GM23248 (cell line): Measurements from ENCODE around the gene PIEZO1. TPM values are rescaled to one million over a fixed set of nuclear protein-coding genes. Genes with fewer than 3 reads are reported as not detected.

Experiments
- DNase-seq: peaks from one replicate; pipeline ENCODE4 v3.0.0-alpha.2; 2015
- H2AFZ ChIP-seq: fragments of 200-600 bp; sonication (generic); 2 replicates; pipeline ENCODE4 v1.6.1; 2016; ENCODE audit warnings: antibody characterized with exemption
- H3F3A ChIP-seq: fragments of 200-600 bp; sonication (generic); 2 replicates; pipeline ENCODE4 v1.6.1; 2016; ENCODE audit warnings: mild to moderate bottlenecking, antibody characterized with exemption, mixed run types; ENCODE audit not compliant: insufficient read depth
- H3K27ac ChIP-seq: fragments of 200-600 bp; sonication (generic); 2 replicates; pipeline ENCODE4 v1.5.1; 2016; ENCODE audit warnings: mild to moderate bottlenecking
- H3K27me3 ChIP-seq: fragments of 200-600 bp; sonication (generic); replicated peaks from 2 replicates; pipeline ENCODE4 v1.6.1; 2016; ENCODE audit warnings: mild to moderate bottlenecking; ENCODE audit not compliant: insufficient read depth
- H3K36me3 ChIP-seq: fragments of 200-600 bp; sonication (generic); 2 replicates; pipeline ENCODE4 v1.6.1; 2016; ENCODE audit warnings: low read depth, mild to moderate bottlenecking
- H3K4me1 ChIP-seq: fragments of 200-600 bp; sonication (generic); 2 replicates; pipeline ENCODE4 v1.6.1; 2016; ENCODE audit warnings: mild to moderate bottlenecking; ENCODE audit not compliant: insufficient read depth
- H3K4me2 ChIP-seq: fragments of 200-600 bp; sonication (generic); one replicate; pipeline ENCODE4 v1.6.1; 2016; ENCODE audit warnings: mild to moderate bottlenecking; ENCODE audit not compliant: unreplicated experiment
- H3K4me3 ChIP-seq: fragments of 200-600 bp; sonication (generic); 2 replicates; pipeline ENCODE4 v1.5.1; 2016; ENCODE audit warnings: mild to moderate bottlenecking
- H3K79me2 ChIP-seq: fragments of 200-600 bp; sonication (generic); 2 replicates; pipeline ENCODE4 v1.6.1; 2016; ENCODE audit warnings: mild to moderate bottlenecking; ENCODE audit not compliant: insufficient read depth
- H3K9ac ChIP-seq: fragments of 200-600 bp; sonication (generic); 2 replicates; pipeline ENCODE4 v1.6.1; 2016; ENCODE audit warnings: mild to moderate bottlenecking
- H3K9me2 ChIP-seq: fragments of 200-600 bp; sonication (generic); 2 replicates; pipeline ENCODE4 v1.6.1; 2016; ENCODE audit warnings: mixed run types, mild to moderate bottlenecking, moderate library complexity; ENCODE audit not compliant: insufficient read depth
- H3K9me3 ChIP-seq: fragments of 200-600 bp; sonication (generic); one replicate; pipeline ENCODE4 v1.6.1; 2017; ENCODE audit warnings: low read depth
- H4K20me1 ChIP-seq: fragments of 200-600 bp; sonication (generic); 2 replicates; pipeline ENCODE4 v1.6.0; 2016; ENCODE audit not compliant: insufficient read depth
- EZH2 ChIP-seq: fragments of 200-600 bp; sonication (generic); IDR thresholded peaks from 2 replicates; pipeline ENCODE4 v1.6.1; 2018; ENCODE audit warnings: antibody characterized with exemption, mild to moderate bottlenecking; ENCODE audit not compliant: insufficient read depth, poor library complexity, severe bottlenecking
- EZH2phosphoT487 ChIP-seq: fragments of 200-600 bp; sonication (generic); IDR thresholded peaks from 2 replicates; pipeline ENCODE4 v1.6.1; 2018; ENCODE audit warnings: antibody characterized with exemption, moderate library complexity, mild to moderate bottlenecking, low read depth; ENCODE audit not compliant: insufficient read depth
- WGBS, 2 experiments: methylation state at CpG; one replicate each; pipeline ENCODE4 v1.1.6; 2015 to 2017; ENCODE audit warnings: low lambda C conversion rate in 2 of 2, low coverage in 1 of 2; ENCODE audit errors: missing lambda C conversion rate in 2 of 2; 5-methylcytosine and 5-hydroxymethylcytosine counted together
- in situ Hi-C: fragments of 300-500 bp; cut with MboI; formaldehyde crosslinking; loops from 2 replicates; pipeline ENCODE4 v1.15.0; 2020
- polyA plus RNA-seq: library from polyadenylated mRNA; unstranded; fragments of >200 nt; fragmentation: Nextera tagmentation; extraction: Ambion mirVana; gene quantifications from 2 replicates; pipeline ENCODE4 v1.2.1, GENCODE V29; 2016
- total RNA-seq: library from RNA; depleted of rRNA; stranded (reverse); fragments of >200 nt; shearing (Covaris generic); gene quantifications from 2 replicates; pipeline ENCODE4 v1.2.3, GENCODE V29; 2014

Gene PIEZO1
- total and polyA plus RNA-seq, 2 experiments from 2014 or later = 95.3 to 223 TPM

DNA sequence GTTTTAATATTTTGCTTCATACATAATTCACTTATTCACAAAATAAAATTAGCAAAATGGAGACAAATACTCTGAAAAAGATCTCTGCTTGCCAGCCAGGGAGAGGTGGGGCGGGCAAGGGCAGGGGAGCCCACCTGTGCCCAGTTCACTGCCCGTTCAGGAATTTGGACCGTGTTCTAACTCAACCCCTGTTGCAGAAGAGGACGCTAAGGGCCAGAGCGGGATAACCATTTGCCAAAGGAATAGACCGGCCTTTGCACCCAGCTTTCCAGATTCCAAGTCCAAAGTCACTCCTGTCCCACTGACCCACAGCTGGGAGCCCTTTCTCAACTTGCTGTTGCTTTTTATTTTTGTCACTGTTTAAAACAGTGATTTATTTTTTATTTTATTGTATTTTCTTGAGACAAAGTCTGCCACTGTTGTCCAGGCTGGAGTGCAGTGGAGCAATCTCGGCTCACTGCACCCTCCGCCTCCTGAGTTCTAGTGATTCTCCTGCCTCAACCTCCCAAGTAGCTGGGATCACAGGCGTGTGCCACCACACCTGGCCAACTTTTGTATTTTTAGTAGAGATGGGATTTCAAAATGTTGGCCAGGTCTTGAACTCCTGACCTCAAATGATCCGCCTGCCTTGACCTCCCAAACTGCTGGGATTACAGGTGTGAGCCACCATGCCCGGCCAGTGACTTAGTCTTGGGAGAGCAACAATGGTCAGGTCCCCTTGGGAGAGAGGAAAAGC is 2.7 kb upstream of the PIEZO1 start:
- in situ Hi-C loops = no loop called here
- no peak overlapping the region for H2AFZ ChIP-seq
- no peak overlapping the region for H3K4me2 ChIP-seq
- H3K4me1 ChIP-seq = peaks cover 32% of the 10 kb centered on the region
- no peaks in the 10 kb centered on the region for H3K9me2 ChIP-seq
- no peaks in the 10 kb centered on the region for H4K20me1 ChIP-seq
- no peak overlapping the region for H3K4me3 ChIP-seq
- DNase-seq = no peak
- H3K27me3 ChIP-seq = no peaks in the 10 kb centered on the region
- peaks cover 28% of the 10 kb centered on the region for H3K79me2 ChIP-seq
- H3F3A ChIP-seq = peaks cover 21% of the 10 kb centered on the region
- H3K9ac ChIP-seq = no peak overlapping the region
- H3K9me3 ChIP-seq = no peaks in the 10 kb centered on the region
- WGBS, 2 experiments = 81 to 84% methylated on average over 11 of the region's 11 CpGs
- no peak overlapping the region for H3K27ac ChIP-seq
- TF ChIP-seq EZH2 (no peak), EZH2phosphoT487 (no peak)
- no peaks in the 10 kb centered on the region for H3K36me3 ChIP-seq

DNA sequence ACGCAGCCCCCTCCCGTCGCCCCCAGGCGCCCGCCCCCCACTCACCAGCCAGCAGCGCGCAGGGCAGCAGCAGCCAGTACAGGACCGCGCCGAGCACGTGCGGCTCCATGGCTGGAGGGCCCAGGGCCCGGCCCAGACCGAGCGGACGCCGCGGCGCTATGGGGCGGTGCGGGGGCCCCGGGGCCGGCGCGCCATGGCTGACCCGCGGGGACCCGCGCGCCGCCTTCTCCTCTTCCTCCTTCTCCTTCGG is 239 bp downstream of the PIEZO1 start:
- Histone ChIP-seq H3K9me2 (no peaks in the 10 kb centered on the region), H2AFZ (no peak overlapping the region), H3K4me1 (peaks cover 30% of the 10 kb centered on the region), H3F3A (peaks cover 17% of the 10 kb centered on the region), H3K36me3 (no peaks in the 10 kb centered on the region), H3K4me2 (no peak overlapping the region), H4K20me1 (no peaks in the 10 kb centered on the region), H3K79me2 (peaks cover 50% of the 10 kb centered on the region), H3K4me3 (peak overlapping the region; percentile 86), H3K9ac (peak overlapping the region; percentile 91), H3K27ac (peak overlapping the region; percentile 88), H3K27me3 (no peaks in the 10 kb centered on the region), H3K9me3 (no peaks in the 10 kb centered on the region)
- no peak for TF ChIP-seq EZH2
- no peak for TF ChIP-seq EZH2phosphoT487
- no peak for DNase-seq
- in situ Hi-C loops = no loop called here
- WGBS, 2 experiments = 0 to 2% methylated on average over 5 to 24 of the region's 32 CpGs

DNA sequence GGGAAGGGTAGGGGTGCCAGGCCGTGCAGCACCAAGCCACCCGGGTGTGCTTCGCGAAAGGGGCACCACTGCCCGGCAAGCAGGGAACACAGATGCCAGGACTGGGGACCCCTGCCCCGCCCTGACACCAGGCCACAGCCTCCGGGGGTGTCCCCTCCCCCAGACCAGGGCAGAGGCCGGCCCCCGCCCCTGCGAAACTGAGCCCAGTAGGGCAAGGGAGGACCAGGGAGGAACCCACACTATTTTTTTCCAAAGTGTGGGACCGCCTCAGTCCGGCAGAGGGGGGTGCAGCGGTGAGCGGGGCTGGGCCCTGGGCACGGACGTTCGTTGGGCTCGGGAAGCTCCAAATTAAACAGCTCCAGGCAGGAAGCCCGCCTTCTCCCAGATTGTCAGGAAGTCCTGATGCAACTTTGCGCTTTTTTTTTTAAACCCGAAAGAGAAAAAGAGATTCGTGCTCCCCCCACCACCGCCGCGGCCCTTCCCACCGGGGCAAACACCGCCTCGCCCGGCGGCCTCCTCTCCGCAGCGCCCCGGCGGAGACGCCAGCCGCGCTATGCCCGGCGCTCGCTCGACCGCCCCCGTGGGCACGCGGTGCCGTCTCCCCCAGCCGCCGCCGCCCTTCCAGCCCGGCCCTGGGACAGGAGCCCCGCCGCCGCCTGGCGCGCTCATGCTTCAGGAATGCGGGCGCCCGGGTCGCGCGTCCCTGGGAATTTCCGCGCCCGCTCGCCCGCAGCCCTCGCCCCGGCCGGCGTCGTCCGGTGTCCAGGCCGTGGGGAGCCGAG is 755 bp downstream of the PIEZO1 start:
- WGBS, 2 experiments = 1 to 2% methylated on average over 42 to 65 of the region's 74 CpGs
- in situ Hi-C loops = no loop called here
- no peak for TF ChIP-seq EZH2
- Histone ChIP-seq H4K20me1 (no peaks in the 10 kb centered on the region), H3K27me3 (no peaks in the 10 kb centered on the region), H3K27ac (peak overlapping the region; percentile 88), H3K4me1 (peaks cover 30% of the 10 kb centered on the region), H3K79me2 (peaks cover 50% of the 10 kb centered on the region), H3K9me2 (no peaks in the 10 kb centered on the region), H3F3A (peaks cover 14% of the 10 kb centered on the region), H3K9ac (peak overlapping the region; percentile 91), H3K4me2 (peak overlapping the region; percentile 94), H3K4me3 (peak overlapping the region; percentile 86), H3K36me3 (no peaks in the 10 kb centered on the region), H3K9me3 (no peaks in the 10 kb centered on the region), H2AFZ (no peak overlapping the region)
- peak; percentile 93 for DNase-seq

DNA sequence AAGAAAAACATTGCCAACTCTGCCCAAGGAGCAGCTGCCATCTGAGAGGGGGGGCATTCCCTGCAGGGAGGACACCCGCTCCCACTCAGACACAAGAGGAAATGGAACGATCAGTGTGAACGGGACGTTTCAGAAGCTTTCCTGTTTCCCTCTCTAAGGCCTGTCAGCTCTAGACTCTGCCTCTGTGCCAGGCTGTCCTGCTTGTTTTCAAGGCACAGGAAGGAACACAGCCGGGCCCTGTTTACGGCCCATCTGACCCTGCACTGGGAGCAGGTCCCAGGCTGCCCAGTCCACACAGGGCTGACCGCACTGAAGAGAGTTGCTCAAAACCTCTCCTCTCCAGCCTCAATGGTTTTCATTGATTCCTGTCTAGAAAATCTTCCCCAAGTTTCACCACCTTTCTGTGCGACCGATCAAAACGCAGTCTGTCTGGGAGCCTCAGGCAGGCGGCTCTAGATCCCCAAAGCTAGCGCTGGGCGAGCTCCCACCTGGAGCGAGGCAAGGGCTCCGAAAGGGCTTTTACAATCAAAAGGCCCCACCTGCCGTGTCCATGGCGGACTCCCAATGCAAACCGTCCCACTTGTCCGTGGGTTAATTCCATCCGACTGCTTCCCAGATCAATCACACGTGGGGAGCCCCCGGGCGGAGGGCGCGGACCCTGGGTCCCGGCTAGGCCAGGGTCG is 1.5 kb downstream of the PIEZO1 start:
- peaks cover 57% of the 10 kb centered on the region for H3K79me2 ChIP-seq
- H3K36me3 ChIP-seq = no peaks in the 10 kb centered on the region
- 9 to 16% methylated on average over 26 to 27 of the region's 27 CpGs for WGBS, 2 experiments
- H3K9me3 ChIP-seq = no peaks in the 10 kb centered on the region
- H3K4me3 ChIP-seq = peak overlapping the region; percentile 86
- no peaks in the 10 kb centered on the region for H3K27me3 ChIP-seq
- in situ Hi-C loops = no loop called here
- H3F3A ChIP-seq = peaks cover 14% of the 10 kb centered on the region
- DNase-seq = peak; percentile 61
- peaks cover 30% of the 10 kb centered on the region for H3K4me1 ChIP-seq
- H3K9me2 ChIP-seq = no peaks in the 10 kb centered on the region
- H2AFZ ChIP-seq = no peak overlapping the region
- H3K27ac ChIP-seq = peak overlapping the region; percentile 88
- H3K4me2 ChIP-seq = peak overlapping the region; percentile 94
- no peaks in the 10 kb centered on the region for H4K20me1 ChIP-seq
- H3K9ac ChIP-seq = peak overlapping the region; percentile 91
- TF ChIP-seq EZH2 (no peak), EZH2phosphoT487 (no peak)
